Panc1 (cell line): ENCODE measurements around the gene ADAT2. TPM values are rescaled to one million over a fixed set of nuclear protein-coding genes. Genes with fewer than 3 reads are reported as not detected.

Source experiments
- ATAC-seq: fragments of 200-7000 bp; cut with Tn5 transposase; 2 replicates; pipeline ENCODE4 v1.9.1; 2020; ENCODE audit warnings: mild to moderate bottlenecking, moderate library complexity
- BruUV-seq: library from RNA; stranded (reverse); fragments of 400-500 nt; replicated peaks from 2 replicates; lab custom pipeline; 2021; lab: Mats Ljungman, UMichigan
- CTCF ChIA-PET: fragments of 300-600 bp; sonication (Branson Sonifier 250); formaldehyde crosslinking; loops from one replicate; lab custom pipeline; 2022; ENCODE audit warnings: antibody characterized with exemption; lab: Charles Lee
- POLR2A ChIA-PET: fragments of 300-600 bp; sonication (Branson Sonifier 250); formaldehyde crosslinking; loops from one replicate; lab custom pipeline; 2022; ENCODE audit warnings: antibody characterized with exemption; lab: Charles Lee
- DNase-seq: peaks from one replicate; pipeline ENCODE4 v3.0.0-alpha.2; 2010; ENCODE audit warnings: low read depth, low spot score
- H3K27ac ChIP-seq: 2 replicates; pipeline ENCODE4 v1.5.1; 2011; ENCODE audit warnings: mild to moderate bottlenecking, low read length, inconsistent platforms
- H3K27me3 ChIP-seq: fragments of 200-500 bp; sonication (Bioruptor generic); 2 replicates; pipeline ENCODE4 v1.6.0; 2014; ENCODE audit warnings: low read length, inconsistent platforms; ENCODE audit not compliant: control insufficient read depth, insufficient read depth
- H3K36me3 ChIP-seq: fragments of 200-500 bp; sonication (Bioruptor generic); 2 replicates; pipeline ENCODE4 v1.5.1; 2014; ENCODE audit warnings: inconsistent platforms, mild to moderate bottlenecking, low read length, moderate library complexity; ENCODE audit not compliant: control insufficient read depth, insufficient read depth
- H3K4me1 ChIP-seq: 2 replicates; pipeline ENCODE4 v1.5.1; 2011; ENCODE audit warnings: inconsistent platforms, mild to moderate bottlenecking, low read length, moderate library complexity; ENCODE audit not compliant: control insufficient read depth, insufficient read depth
- H3K4me3 ChIP-seq, 2 experiments: 2 replicates each; pipeline ENCODE4 v1.5.1; 2011 to 2012; ENCODE audit warnings: low read depth in 2 of 2, low read length in 2 of 2, mild to moderate bottlenecking in 2 of 2, inconsistent platforms in 1 of 2, moderate library complexity in 1 of 2
- H3K9me3 ChIP-seq: fragments of 200-500 bp; sonication (Bioruptor generic); 2 replicates; pipeline ENCODE4 v1.5.1; 2014; ENCODE audit warnings: low read depth, mild to moderate bottlenecking, inconsistent platforms, low read length, moderate library complexity; ENCODE audit not compliant: control insufficient read depth, insufficient read depth
- POLR2AphosphoS5 ChIP-seq: IDR thresholded peaks from 2 replicates; pipeline ENCODE4 v1.6.1; 2012; ENCODE audit warnings: mild to moderate bottlenecking, low read depth, low read length, moderate library complexity
- SIN3A ChIP-seq: IDR thresholded peaks from 2 replicates; pipeline ENCODE4 v1.6.1; 2012; ENCODE audit warnings: low read depth, mild to moderate bottlenecking, low read length, moderate library complexity, borderline replicate concordance; ENCODE audit not compliant: insufficient read depth
- TCF7L2 ChIP-seq: IDR thresholded peaks from 2 replicates; pipeline ENCODE4 v1.6.1; 2011; ENCODE audit warnings: mild to moderate bottlenecking, low read depth, low read length, inconsistent platforms
- in situ Hi-C: cut with HindIII; loops from 2 replicates; pipeline ENCODE4 v1.10.0; 2016; ENCODE audit warnings: low sequenced_read_pairs, low pct_unique_long_range_greater_than_20kb
- intact Hi-C: fragments of 100-400 bp; cut with micrococcal nuclease; formaldehyde crosslinking; loops from one replicate; pipeline ENCODE4 v1.10.0; 2022; ENCODE audit not compliant: unreplicated experiment
- total RNA-seq: library from RNA; stranded (reverse); gene quantifications from one replicate; pipeline ENCODE4 v1.2.1, GENCODE V29; 2021; ENCODE audit not compliant: unreplicated experiment
- TF ChIP-seq, protein P1 (sequence below): fragments of 450-650 bp; IDR thresholded peaks from 2 replicates; pipeline ENCODE4 v1.5.1; 2017; ENCODE audit warnings: mild to moderate bottlenecking
- TF ChIP-seq, protein P2 (sequence below), 2 experiments: IDR thresholded peaks; 2 replicates each; pipeline ENCODE4 v1.6.1; 2011 to 2012; ENCODE audit warnings: low read depth in 2 of 2, control low read depth in 1 of 2, low read length in 1 of 2, mild to moderate bottlenecking in 1 of 2, moderate library complexity in 1 of 2; ENCODE audit not compliant: insufficient read depth in 1 of 2

Gene ADAT2
- total RNA-seq, 1 experiment from 2014 or later = 6.4 TPM

DNA sequence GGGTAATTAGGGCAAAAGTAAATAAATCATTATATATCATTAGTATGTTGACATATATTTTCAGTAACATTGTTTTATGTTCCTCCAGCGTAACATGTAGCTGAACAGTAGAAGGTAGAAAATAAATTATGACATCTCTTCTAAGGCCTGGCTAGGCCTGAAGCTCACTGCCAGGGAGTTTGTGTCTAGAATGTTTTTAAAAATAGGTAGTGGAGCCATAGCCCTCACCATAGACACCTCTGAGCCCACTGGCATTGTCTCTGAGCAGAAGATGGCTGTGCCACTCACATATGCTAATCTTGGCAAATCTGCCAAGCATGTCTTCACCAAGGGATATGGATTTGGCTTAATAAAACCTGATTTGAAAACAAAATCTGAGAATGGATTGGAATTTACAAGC, 39.7 kb upstream of the ADAT2 start:
- no peak overlapping the region for H3K4me3 ChIP-seq
- DNase-seq (no peak), ATAC-seq (no peak)
- POLR2A ChIA-PET = no interaction called here
- no peak for TF ChIP-seq POLR2AphosphoS5
- TF ChIP-seq, protein P1, sequence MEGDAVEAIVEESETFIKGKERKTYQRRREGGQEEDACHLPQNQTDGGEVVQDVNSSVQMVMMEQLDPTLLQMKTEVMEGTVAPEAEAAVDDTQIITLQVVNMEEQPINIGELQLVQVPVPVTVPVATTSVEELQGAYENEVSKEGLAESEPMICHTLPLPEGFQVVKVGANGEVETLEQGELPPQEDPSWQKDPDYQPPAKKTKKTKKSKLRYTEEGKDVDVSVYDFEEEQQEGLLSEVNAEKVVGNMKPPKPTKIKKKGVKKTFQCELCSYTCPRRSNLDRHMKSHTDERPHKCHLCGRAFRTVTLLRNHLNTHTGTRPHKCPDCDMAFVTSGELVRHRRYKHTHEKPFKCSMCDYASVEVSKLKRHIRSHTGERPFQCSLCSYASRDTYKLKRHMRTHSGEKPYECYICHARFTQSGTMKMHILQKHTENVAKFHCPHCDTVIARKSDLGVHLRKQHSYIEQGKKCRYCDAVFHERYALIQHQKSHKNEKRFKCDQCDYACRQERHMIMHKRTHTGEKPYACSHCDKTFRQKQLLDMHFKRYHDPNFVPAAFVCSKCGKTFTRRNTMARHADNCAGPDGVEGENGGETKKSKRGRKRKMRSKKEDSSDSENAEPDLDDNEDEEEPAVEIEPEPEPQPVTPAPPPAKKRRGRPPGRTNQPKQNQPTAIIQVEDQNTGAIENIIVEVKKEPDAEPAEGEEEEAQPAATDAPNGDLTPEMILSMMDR = no peak
- TF ChIP-seq, protein P2, sequence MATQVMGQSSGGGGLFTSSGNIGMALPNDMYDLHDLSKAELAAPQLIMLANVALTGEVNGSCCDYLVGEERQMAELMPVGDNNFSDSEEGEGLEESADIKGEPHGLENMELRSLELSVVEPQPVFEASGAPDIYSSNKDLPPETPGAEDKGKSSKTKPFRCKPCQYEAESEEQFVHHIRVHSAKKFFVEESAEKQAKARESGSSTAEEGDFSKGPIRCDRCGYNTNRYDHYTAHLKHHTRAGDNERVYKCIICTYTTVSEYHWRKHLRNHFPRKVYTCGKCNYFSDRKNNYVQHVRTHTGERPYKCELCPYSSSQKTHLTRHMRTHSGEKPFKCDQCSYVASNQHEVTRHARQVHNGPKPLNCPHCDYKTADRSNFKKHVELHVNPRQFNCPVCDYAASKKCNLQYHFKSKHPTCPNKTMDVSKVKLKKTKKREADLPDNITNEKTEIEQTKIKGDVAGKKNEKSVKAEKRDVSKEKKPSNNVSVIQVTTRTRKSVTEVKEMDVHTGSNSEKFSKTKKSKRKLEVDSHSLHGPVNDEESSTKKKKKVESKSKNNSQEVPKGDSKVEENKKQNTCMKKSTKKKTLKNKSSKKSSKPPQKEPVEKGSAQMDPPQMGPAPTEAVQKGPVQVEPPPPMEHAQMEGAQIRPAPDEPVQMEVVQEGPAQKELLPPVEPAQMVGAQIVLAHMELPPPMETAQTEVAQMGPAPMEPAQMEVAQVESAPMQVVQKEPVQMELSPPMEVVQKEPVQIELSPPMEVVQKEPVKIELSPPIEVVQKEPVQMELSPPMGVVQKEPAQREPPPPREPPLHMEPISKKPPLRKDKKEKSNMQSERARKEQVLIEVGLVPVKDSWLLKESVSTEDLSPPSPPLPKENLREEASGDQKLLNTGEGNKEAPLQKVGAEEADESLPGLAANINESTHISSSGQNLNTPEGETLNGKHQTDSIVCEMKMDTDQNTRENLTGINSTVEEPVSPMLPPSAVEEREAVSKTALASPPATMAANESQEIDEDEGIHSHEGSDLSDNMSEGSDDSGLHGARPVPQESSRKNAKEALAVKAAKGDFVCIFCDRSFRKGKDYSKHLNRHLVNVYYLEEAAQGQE (IDR thresholded peaks at IDR 0.05; ENCODE audit: insufficient read depth in 1 of 2, low read depth in 2 of 2, low read length in 1 of 2) = no peak
- no peak for TF ChIP-seq SIN3A
- no peak for TF ChIP-seq TCF7L2
- no TSS peak for BruUV-seq
- H3K27me3 ChIP-seq = no peaks in the 10 kb centered on the region
- no peaks in the 10 kb centered on the region for H3K9me3 ChIP-seq
- CTCF ChIA-PET = no interaction called here
- no peak overlapping the region for H3K27ac ChIP-seq
- in situ Hi-C loops = no loop called here
- H3K36me3 ChIP-seq = no peaks in the 10 kb centered on the region
- intact Hi-C loops = no loop called here
- no peaks in the 10 kb centered on the region for H3K4me1 ChIP-seq

DNA sequence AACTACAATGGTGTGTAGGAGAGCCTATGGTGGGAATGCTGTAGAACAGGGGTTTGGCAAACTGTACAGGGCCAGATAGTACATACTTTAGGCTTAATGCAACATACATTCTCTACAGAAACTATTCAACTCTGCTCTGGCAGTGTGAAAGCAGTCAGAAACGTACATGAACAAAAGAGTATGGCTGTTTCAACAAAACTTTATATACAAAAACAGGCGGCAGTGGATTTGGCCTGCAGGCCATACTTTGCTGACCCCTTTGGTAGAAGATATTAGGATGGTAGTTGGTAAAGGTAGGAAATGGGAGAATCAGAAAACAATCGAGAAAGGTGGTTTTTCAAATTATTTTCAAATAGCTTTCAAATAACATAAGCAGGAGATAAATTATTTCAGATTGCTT, 36.3 kb upstream of the ADAT2 start:
- Histone ChIP-seq H3K27ac (no peak overlapping the region), H3K27me3 (no peaks in the 10 kb centered on the region), H3K4me1 (no peaks in the 10 kb centered on the region), H3K9me3 (no peaks in the 10 kb centered on the region), H3K36me3 (no peaks in the 10 kb centered on the region; the same call in 1 of the 2 replicates), H3K4me3 (no peak overlapping the region)
- no TSS peak for BruUV-seq
- TF ChIP-seq, protein P2 (IDR thresholded peaks at IDR 0.05; ENCODE audit: insufficient read depth in 1 of 2, low read depth in 2 of 2, low read length in 1 of 2) = no peak
- TF ChIP-seq SIN3A (no peak), POLR2AphosphoS5 (no peak), TCF7L2 (no peak)
- TF ChIP-seq, protein P1 = no peak
- ChIA-PET CTCF (no interaction called here), POLR2A (no interaction called here)
- ATAC-seq = no peak
- no peak for DNase-seq
- intact Hi-C loops (no loop called here), in situ Hi-C loops (no loop called here)
